A673 (cell line): ENCODE results near the gene DHRS3. TPM values are rescaled to one million over a fixed set of nuclear protein-coding genes. Genes with fewer than 3 reads are reported as not detected.

Experiments
- BruUV-seq: library from RNA; stranded (reverse); fragments of 400-500 nt; replicated peaks from 2 replicates; lab custom pipeline; 2021; lab: Mats Ljungman, UMichigan
- CTCF ChIA-PET: fragments of 300-600 bp; sonication (Branson Sonifier 250); formaldehyde crosslinking; loops from one replicate; lab custom pipeline; 2022; ENCODE audit warnings: antibody characterized with exemption; lab: Charles Lee
- POLR2A ChIA-PET: fragments of 300-600 bp; sonication (Branson Sonifier 250); formaldehyde crosslinking; loops from one replicate; lab custom pipeline; 2022; ENCODE audit warnings: antibody characterized with exemption; ENCODE audit not compliant: low non-redundant PET; lab: Charles Lee
- DNase-seq: peaks from one replicate; pipeline ENCODE4 v3.0.0-alpha.2; 2015; ENCODE audit warnings: low spot score
- H3K27ac ChIP-seq: fragments of 200-600 bp; sonication (generic); 2 replicates; pipeline ENCODE4 v1.5.1; 2016; ENCODE audit warnings: mixed run types, low read depth, mild to moderate bottlenecking, mixed read lengths, antibody characterized with exemption, low read length; ENCODE audit not compliant: poor library complexity, severe bottlenecking
- H3K27me3 ChIP-seq: fragments of 200-600 bp; sonication (generic); replicated peaks from 2 replicates; pipeline ENCODE4 v1.6.1; 2017; ENCODE audit warnings: mixed run types, low read depth, mild to moderate bottlenecking, mixed read lengths, antibody characterized with exemption, low read length; ENCODE audit not compliant: insufficient read depth, poor library complexity
- H3K36me3 ChIP-seq: fragments of 200-600 bp; sonication (generic); 2 replicates; pipeline ENCODE4 v1.6.1; 2016; ENCODE audit warnings: mixed run types, mild to moderate bottlenecking, mixed read lengths, antibody characterized with exemption, low read length; ENCODE audit not compliant: insufficient read depth, poor library complexity, severe bottlenecking
- H3K4me1 ChIP-seq: fragments of 200-600 bp; sonication (generic); 2 replicates; pipeline ENCODE4 v1.6.1; 2017; ENCODE audit warnings: mixed run types, mild to moderate bottlenecking, mixed read lengths, antibody characterized with exemption, low read length; ENCODE audit not compliant: insufficient read depth, poor library complexity, severe bottlenecking
- H3K4me3 ChIP-seq: fragments of 200-600 bp; sonication (generic); 2 replicates; pipeline ENCODE4 v1.5.1; 2016; ENCODE audit warnings: low read depth, mixed run types, mild to moderate bottlenecking, mixed read lengths, low read length; ENCODE audit not compliant: poor library complexity, severe bottlenecking
- H3K9me3 ChIP-seq: fragments of 200-600 bp; sonication (generic); 2 replicates; pipeline ENCODE4 v1.6.1; 2016; ENCODE audit warnings: mixed run types, low read depth, mild to moderate bottlenecking, mixed read lengths, antibody characterized with exemption, low read length; ENCODE audit not compliant: poor library complexity, severe bottlenecking
- CTCF ChIP-seq: fragments of 300-800, 200-600 bp; sonication (generic); conservative IDR thresholded peaks from 2 replicates; pipeline ENCODE4 v1.5.1; 2017; ENCODE audit warnings: low read depth, mild to moderate bottlenecking, antibody characterized with exemption, low read length, moderate library complexity, mixed read lengths
- EZH2 ChIP-seq: fragments of 200-600 bp; sonication (generic); IDR thresholded peaks from 2 replicates; pipeline ENCODE4 v1.6.1; 2017; ENCODE audit warnings: borderline replicate concordance, low read depth, mild to moderate bottlenecking, mixed read lengths, antibody characterized with exemption, low read length; ENCODE audit not compliant: poor library complexity, severe bottlenecking
- intact Hi-C: fragments of 100-400 bp; cut with micrococcal nuclease; formaldehyde crosslinking; loops from one replicate; pipeline ENCODE4 v1.10.0; 2022; ENCODE audit not compliant: unreplicated experiment
- total RNA-seq: library from RNA; stranded (reverse); gene quantifications from 2 replicates; pipeline ENCODE4 v1.2.3, GENCODE V29; 2021

Gene DHRS3
- total RNA-seq, 1 experiment from 2014 or later: 2.4 TPM

DNA sequence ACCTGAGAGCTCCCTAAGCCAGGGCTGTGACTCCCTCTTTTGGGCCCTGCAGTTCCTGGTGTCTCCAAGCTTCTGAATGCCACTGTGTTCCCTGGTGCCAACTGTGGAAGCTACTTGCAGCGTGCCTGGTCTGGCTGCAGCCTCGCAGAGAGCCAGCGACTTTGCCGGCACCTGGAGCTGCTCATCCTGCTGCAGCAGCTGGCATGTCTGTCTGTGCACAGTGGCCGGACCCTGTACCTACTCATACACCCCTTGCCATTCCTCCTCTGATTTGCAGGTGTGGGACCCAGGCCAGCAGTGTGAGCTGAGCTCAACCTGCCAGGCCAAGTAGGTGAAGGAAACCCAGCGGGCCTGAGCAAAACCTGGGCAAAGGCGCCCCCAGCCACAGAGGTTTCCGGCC, 13.6 kb upstream of the DHRS3 start:
- no peak for TF ChIP-seq EZH2
- no peak for TF ChIP-seq CTCF
- Histone ChIP-seq H3K27me3 (no peaks in the 10 kb centered on the region), H3K27ac (no peak overlapping the region), H3K4me3 (no peak overlapping the region), H3K9me3 (no peaks in the 10 kb centered on the region), H3K36me3 (no peaks in the 10 kb centered on the region), H3K4me1 (peaks cover 5% of the 10 kb centered on the region)
- POLR2A ChIA-PET: no interaction called here
- intact Hi-C loops: no loop called here
- no TSS peak for BruUV-seq
- DNase-seq: no peak
- CTCF ChIA-PET: no interaction called here

DNA sequence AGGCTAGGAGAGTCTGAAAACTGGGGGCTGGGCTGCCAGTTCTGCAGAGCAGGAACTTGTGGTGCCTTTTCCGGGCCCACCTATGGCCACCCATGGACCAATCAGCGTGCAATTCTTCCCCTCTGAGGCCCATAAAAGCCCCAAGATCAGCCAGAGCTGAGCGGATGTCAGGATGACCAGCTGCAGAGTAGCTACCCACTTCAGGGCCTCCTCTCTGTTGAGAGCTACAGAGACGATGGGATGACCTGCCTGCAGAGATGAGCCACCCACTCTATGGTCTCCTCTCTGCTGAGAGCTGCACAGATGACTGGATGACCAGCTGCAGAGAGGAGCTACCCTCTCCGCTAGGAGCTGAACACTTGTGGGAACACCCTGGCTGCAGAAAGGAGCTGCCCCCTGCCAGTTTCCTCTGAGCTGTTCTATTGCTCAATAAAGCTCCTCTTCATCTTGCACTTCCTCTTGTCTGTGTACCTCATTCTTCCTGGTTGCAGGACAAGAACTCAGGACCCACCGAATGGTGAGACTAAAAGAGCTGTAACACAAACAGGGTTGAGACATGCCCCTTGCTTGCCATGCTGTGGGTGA, 13.0 kb upstream of the DHRS3 start:
- H3K27ac ChIP-seq: no peak overlapping the region
- peaks cover 5% of the 10 kb centered on the region for H3K4me1 ChIP-seq
- no peaks in the 10 kb centered on the region for H3K9me3 ChIP-seq
- H3K27me3 ChIP-seq: no peaks in the 10 kb centered on the region
- ChIA-PET CTCF (interaction anchor here (0.6 kb wide), 1 partner anchor 55 kb away, joined by 3 read pairs; no protein-coding TSS in a partner anchor), POLR2A (no interaction called here)
- intact Hi-C loops: no loop called here
- H3K36me3 ChIP-seq: no peaks in the 10 kb centered on the region
- TF ChIP-seq CTCF (no peak), EZH2 (no peak)
- BruUV-seq: no TSS peak
- DNase-seq: no peak
- no peak overlapping the region for H3K4me3 ChIP-seq

DNA sequence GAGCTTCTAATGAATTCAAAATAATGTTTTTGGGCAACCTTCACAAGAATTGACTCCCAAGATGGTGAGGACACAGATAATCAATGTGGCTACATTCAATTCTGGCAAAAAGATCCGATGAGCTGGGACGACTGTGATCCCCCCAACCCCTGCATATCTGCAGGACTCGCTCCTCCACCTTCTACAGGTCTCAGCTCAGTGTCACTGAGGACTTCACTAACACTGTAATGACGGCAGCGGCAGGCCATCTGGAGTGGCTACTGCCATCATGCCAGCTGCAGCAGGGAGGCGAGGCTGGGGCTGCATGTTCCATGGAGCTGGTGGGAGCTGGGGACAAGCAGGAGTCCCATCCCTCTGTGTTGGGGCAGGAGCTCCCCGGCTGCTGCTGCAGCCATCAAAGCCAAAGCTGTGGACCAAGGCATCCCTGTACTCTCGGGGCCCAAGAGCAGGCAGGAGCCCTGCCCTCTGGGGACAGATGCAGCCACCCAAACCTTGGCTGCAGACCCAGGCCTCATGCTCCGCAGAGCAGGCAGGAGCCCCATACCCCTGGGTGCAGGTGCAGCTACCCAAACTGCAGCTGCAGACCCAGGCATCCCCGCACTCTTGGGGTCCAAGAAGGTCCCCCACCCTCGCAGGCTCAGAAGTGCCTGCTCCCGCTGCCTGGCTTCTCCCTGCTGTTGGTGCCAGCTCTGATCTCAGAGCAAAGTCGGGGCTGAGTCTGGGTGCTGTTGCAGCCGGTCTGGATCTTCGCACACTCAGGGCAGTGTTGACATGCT, 12.2 kb upstream of the DHRS3 start:
- BruUV-seq: no TSS peak
- no peak for DNase-seq
- Histone ChIP-seq H3K9me3 (no peaks in the 10 kb centered on the region), H3K4me3 (no peak overlapping the region), H3K36me3 (no peaks in the 10 kb centered on the region), H3K4me1 (peaks cover 5% of the 10 kb centered on the region), H3K27ac (no peak overlapping the region), H3K27me3 (no peaks in the 10 kb centered on the region)
- ChIA-PET POLR2A (no interaction called here), CTCF (no interaction called here)
- intact Hi-C loops: loop anchor here (10.0 kb wide), 1 partner anchor 505 kb away; no protein-coding TSS in a partner anchor
- TF ChIP-seq EZH2 (no peak), CTCF (no peak)
